GM19238 (cell line): ENCODE results near the gene FAM3A.
"Not testable (repeated sequence)": the region's sequence is repeated elsewhere in the genome, so short reads cannot be mapped to it uniquely, and the experiment has no call there.

ENCODE experiments used
- DNase-seq: peaks from one replicate; pipeline ENCODE4 v3.0.0; 2011; ENCODE audit warnings: low spot score; ENCODE audit not compliant: insufficient read length

Gene FAM3A, protein sequence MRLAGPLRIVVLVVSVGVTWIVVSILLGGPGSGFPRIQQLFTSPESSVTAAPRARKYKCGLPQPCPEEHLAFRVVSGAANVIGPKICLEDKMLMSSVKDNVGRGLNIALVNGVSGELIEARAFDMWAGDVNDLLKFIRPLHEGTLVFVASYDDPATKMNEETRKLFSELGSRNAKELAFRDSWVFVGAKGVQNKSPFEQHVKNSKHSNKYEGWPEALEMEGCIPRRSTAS

DNA sequence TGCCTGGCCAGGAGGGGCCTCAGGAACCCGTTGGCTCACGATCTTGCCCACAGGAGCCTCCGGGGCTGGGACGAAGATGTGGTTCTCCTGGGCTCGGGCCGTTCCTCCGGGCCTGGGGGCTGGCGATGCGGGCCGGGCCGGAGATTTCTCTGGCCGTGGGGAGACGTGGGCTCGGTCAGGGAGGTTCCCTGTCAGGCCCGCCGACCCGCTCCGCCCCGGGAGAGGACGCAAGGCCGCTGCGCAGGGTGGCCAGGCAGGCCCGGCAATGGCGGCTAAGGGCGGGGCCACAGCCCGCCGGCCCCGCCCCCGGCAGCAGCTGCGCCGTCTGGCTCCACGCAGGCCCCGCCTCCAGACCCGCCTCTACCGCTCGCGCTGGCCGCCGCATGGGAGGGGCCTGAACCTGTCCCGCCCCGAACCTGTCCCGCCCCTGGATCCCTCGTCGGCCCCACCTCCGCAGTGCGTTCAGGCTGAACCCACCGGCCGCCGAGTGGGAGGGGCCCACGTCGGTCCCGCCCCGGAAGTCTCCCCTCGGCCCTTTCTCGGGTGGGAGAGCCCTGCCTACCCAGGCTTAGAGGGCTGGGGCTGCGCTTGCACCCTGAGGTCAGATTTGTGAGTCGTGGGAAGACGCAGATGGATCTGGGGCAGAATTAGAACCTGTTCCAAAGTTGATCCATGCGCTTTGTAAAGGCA, at the start of gene FAM3A:
FAM3A (minus strand) TSS at position 267 of the 690 bp plus-strand sequence. CDS start 460 bp downstream, outside the sequence.
- DNase-seq: peak; percentile 70

DNA sequence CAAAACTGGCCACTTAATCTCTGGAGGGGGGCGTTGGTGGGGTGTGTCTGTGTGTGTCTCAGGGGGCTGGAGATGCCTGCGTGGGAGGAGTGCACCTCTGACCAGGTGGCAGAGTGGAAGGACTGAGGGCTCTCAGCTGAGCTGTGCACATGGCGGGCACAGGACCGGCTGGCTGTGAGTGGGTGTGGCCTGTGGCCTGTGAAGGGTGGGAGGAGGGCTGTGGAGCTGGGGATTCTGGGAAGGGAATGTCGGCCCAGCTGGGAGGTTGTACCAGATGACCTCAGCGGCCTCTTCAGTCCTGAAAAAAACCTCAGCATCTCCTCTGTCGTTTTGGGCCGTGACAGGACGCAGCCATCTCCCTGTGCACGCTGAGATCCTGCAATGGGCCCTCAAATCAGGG, 46.3 kb upstream of the FAM3A start:
- not testable (repeated sequence) for DNase-seq

DNA sequence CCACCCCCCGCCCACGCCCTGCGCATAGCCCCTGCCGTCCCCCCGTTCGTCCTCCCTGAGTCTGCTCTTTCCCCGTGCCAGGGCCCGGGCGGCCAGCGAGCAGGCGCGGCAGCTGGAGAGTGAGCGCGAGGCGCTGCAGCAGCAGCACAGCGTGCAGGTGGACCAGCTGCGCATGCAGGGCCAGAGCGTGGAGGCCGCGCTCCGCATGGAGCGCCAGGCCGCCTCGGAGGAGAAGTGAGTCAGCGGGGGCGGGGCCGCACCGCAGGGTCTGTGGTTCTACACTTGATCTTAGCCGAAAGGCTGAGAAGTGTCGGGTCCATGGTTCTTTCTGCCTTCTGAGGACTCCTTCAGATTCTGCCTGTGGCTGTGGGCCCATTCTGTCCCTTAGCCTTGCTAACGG, 44.3 kb upstream of the FAM3A start:
- DNase-seq: not testable (repeated sequence)

DNA sequence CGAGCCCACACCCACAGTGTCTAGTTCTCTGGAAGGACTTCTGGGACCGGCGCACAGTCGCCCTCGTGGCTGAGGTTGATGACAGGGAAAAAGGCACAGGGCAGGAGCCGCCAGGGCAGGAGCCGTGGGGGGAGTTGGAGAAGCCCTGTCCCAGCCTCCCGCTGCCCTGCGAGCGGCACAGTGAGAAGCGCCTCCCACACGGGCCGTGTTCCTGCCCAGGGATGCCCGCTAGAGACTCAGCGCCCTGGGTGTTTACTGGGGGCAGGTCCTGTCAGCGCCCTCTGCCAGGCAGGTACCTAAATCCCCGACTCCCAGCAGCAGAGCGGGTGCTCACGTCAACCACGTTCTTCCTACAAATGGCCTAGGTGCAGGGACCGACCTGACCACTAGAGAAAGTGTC, 42.9 kb upstream of the FAM3A start:
- not testable (repeated sequence) for DNase-seq

DNA sequence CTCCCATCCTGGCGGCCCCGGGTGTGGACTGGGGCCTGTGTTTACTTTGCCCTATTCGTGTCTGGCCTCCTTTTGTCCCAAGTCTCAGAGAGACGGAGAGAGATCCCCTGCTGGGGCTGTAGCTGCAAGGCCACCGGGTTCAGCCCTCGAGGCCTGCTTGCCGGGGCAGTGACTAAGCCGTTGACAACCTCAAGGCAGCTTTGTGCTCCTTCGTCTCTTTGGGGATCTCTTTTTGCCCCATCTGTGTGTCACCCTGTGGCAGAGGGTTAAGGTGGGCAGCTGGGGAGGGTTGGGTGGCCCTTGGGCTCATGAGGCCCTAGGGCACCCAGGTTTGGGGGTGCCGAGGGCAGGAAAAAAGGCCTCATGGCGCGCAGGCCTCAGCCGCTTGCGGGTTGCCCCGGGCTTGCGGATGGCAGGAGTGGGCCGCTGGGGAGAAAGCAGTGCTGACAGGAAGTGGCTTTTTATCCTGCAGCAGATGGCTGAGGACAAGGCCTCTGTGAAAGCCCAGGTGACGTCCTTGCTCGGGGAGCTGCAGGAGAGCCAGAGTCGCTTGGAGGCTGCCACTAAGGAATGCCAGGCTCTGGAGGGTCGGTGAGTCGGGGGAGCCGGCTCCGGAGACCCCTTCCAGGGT, 42.1 kb upstream of the FAM3A start:
- DNase-seq: not testable (repeated sequence)

DNA sequence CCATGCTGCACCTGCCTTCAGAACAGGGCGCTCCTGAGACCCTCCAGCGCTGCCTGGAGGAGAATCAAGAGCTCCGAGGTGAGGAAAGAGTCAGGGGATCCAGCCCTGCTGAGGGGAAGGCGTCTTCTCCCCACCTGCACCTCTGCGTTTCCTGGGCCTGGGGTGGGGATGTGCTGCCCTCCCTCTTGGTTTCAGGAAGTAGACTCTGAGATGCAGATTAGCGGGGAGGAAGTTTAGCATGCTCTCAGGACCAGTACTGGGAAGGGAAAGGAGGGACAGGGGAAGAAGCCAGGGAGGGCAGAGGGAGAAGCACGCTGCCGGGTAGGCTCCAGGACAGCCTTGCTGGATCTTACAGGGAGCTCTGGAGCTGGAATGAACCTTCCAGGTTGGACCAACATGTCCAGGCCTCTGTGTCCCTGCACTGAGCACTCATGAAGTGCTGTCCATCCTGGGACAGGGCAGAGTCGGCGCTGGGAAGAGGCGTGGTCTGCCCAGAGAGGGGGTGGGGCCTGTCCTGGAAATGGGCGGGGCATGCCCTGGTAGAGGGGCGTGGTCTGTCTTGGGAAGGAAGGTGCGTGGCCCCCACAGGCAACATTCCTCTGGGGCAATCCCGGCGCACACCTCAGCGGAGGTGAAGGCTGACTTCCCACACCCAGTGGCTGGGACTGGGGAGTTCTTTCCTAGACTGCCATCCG, 36.2 kb upstream of the FAM3A start:
- not testable (repeated sequence) for DNase-seq

DNA sequence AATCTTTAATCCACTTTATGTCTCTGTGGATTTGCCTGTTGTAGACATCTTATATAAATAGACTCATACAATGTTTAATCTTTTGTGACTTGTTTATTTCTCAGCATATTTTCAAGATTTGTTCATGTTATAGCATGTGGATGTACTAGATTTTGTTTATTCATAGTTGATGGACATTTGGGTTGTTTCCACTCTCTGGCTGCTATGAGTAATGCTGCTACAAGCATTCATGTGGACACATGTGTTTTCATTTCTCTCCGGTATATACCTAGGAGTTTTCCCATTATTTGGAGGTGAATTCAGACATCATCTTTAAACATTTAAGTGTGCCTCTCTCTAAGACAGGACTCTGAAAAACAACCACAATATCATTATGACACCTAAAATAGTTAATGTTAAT, 33.7 kb upstream of the FAM3A start:
- DNase-seq: no peak

DNA sequence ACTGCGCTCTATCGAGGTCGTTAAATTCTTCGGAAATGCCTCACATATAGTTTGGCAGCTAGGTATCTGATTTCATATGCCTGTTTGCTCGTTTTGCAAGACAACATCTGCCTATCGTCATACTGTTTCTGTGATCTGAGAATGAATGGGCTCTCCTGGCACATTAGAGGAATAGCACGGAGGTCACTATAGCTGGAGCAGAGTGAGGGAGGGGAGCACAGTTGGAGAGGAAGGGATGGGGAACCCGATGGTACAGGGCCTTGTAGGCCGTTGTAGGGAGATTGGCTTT, 31.9 kb upstream of the FAM3A start:
- DNase-seq: no peak

DNA sequence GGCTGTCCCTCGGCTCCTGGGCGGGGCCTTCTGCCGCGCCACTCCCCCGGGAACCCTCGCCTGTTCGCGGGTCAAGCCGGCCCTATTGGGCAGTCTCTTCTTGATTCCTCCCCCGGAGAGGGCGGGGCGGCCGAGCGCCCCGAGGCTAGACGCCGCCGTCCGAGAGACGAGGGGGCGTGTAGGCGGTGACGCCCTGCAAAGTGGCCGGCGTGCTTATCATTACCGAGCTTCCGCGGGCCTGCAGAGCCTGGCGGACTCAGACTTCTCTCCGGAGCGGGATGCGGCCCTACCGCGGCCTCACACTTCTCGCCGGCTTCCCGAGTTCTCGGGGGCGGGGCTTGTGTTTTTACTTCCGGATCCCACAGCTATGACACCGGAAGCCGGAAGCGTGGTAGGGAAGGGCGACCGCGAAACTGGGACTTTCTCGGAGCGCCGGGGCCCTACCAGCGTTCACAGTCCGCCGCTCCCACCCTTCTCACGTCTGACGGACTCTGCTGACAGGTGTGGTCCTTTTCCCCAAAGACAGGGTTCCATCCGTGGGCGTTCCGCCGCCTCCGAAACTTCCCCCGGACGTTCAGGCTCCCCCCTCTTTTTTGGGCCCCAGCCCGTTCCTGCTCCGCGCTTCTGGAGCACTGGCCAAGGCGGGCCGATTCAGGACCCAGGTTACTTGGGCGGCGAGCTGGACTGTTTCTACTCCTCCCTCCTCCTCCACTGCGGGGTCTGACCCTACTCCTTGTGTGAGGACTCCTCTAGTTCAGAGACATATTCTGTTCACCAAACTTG, 31.4 kb upstream of the FAM3A start, which contains the start of gene IKBKG:
IKBKG (plus strand) TSS at position 376 of the 783 bp plus-strand sequence. CDS start 4,383 bp downstream, outside the sequence.
- peak; percentile 82 for DNase-seq

DNA sequence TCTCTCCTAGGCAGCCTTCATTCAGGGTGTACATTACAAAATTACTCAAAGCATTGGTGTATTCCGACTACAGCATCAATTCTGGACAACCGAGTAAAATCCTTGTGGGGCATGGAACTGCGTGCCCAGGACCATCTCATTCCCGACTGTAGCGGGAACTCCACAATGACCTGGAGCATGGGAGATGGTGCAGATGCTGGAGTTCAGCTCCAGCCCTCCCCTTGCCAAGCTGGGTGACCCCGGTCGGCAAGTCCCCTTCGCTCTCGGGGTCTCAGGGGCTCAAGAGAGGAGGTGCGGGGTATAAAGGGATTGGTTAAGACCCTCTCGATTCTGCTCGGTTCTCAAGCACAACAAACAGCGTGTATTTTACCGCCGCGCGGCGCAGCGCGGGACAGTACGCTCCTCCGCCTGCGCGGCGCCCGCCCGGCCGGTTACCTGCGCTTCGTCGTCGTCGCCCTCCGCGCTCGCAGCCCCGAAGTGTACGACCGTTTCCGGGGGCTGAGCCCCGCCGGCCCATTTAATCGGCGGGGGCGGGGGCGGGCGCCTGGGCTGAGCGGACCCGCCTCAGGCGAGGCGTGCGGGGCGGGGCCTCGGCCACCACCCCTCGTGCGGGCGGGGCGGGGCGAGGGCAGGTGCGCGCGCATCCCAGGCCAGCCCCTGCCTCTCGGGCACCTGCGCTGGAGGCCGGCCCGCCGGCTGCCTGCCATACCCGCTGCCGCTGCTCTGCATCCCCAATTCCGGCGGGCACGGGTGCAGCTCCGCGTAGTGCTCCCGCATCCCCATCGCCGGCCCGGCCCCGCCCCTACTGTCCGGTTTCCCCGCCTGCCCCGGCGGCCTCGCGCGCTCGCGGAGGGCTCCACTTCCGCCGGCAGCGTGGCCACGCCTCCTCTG, 30.6 kb upstream of the FAM3A start, which contains the start of gene G6PD:
G6PD (minus strand) TSS at position 493 of the 891 bp plus-strand sequence. CDS start 691 bp downstream, outside the sequence.
- DNase-seq: peak; percentile 71

DNA sequence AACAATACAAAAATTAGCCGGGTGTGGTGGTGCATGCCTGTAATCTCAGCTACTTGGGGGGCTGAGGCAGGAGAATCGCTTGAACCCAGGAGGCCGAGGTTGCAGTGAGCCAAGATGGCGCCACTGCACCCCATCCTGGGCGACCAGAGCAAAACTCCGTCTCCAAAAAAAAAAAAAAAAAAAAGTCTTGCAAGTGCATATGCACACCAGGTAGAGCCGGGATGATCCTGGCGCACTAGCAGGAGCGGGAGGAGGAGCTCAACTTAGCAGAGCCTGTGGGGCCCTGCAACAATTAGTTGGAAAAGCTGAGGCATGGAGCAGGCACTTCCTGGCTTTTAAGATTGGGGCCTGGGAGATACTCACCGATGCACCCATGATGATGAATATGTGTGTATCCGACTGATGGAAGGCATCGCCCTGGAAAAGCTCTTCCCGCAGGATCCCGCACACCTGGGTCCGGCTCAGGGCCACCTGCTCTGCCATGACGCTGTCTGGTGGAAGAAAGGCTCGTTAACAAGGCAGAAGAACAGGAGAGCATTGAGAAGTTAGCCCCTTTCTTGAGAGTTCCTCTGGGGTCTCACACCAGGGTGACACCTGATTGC, 29.7 kb upstream of the FAM3A start:
- DNase-seq: no peak

DNA sequence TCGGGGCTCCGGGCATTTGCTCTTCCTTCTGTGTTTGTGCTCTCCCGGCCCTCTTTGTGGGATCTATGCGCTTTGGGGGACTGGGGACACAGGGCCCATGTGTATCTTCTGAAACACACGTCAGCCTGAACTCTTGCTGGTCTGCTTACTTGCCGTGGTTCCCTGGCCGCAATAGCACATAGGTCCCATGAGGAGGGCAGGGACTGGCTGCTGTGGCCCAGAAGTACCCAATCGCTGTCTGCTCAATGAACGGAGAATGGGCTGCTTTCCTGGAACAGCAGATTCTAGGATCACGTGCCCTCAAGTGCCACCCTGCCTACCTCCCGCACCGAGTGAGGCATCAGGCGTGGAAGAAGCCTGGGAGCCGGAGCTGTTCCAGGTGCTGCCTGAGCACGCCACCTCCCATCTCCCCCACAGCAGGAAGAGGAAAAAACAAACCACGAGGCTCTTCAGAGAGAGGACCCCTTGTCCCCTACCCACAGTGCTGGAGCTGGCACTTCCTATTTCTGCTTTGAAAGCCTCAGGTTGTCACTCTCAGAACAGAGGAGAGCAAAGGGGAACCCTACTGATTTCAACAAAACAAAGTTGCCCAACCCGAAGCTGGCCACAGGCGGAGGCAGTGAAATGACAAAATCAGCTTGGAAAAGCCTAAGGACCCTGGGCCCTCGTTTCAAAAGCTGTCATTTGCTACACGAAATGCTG, 26.8 kb upstream of the FAM3A start:
- no peak for DNase-seq

DNA sequence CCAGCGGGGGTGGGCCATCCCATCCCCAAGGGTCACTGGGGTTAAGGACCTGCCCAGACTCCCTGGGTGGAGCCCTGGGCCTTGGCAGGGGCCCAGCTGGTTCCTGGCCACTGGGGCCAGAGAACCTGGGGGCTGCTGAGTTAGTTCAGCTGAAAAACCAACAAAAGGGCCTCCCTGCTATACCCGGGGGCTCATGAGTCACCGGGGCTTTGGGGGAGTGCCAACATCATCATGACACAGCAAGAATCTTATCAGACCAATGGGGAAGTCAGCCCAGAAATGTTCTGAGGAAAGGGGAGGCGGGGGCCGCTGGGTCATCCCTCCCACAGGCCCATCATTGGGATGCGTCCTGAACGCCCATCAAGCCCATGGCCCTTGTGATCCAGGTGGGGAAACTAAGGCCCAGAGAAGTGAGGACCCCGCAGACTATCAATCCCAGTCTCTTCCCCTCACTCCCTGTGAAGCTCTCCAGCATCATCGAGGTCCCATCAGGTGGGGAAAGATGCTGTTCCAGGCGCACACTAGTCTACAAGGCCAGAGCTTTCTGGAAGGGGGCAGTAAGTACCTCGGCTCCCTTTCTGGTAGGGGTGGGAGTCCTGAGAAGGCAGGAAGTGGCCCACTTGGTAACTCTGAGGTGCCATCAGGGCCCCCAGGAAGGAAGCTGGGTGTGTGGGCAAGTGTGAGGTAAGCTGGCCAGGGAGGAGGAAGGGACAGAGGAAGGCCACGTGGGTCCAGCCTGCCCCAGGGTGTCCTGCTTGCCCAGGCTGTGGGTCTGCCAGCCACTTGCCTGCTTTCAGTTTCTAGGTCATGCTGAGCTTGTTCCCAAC, 26.1 kb upstream of the FAM3A start:
- no peak for DNase-seq

DNA sequence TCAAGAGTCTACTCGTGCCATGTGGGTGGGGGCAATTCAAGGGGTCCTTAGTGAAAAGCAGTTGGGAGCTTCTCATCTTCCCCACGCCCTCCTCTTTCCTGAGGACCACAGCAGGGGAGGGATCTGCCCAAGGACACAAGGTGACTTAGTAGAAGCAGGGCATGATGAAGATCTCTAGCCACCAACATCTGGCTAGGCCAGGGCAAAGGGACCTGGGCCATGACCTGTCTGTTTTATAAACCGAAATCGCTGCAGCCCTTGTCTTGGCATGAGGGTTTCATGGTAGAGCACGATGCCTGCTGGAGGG, 25.5 kb upstream of the FAM3A start:
- no peak for DNase-seq

DNA sequence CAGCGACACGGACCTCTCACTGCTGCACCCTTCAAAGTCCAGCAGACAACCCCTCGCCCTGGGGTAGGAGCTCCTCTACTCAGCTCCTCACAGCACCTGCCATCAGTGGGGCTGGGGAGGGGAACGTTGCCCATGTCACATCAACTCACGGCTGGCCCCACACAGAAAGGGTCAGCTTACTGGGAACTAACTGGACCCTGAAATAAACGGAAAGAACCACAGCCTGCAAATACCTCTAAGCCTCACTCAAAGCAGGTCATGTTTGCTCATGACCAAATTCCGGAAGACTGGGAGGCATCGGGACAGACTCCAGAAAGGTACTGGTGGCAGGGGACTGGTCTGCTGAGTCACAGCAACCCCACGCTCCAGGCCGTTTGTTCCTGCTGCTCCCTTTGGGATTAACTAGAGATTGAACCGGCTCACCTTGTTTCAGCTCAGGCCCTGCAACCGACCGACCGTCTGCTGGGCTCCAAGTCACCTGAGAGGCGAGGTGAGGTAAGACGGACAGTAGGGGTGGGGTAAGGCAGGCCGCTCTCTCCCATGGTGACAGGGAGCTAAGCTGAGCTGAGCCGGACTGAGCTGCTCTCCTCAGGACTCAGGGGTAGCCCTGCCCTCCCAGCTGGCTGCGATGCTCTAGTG, 25.0 kb upstream of the FAM3A start:
- DNase-seq: no peak

DNA sequence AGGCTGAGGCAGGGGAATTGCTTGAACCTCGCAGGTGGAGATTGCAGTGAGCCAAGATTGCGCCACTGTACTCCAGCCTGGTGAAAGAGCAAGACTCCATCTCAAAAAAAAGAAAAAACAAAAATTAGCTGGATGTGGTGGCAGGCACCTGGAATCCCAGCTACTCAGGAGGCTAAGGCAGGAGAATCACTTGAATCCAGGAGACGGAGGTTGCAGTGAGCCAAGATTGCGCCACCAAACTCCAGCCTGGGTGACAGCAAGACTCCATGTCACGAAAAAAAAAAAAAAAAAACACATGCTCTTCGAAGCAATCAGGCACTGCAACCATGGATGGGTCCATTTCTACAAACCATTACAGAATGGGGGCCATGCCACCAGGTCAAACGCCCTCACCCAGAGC, 24.3 kb upstream of the FAM3A start:
- DNase-seq: not testable (repeated sequence)

DNA sequence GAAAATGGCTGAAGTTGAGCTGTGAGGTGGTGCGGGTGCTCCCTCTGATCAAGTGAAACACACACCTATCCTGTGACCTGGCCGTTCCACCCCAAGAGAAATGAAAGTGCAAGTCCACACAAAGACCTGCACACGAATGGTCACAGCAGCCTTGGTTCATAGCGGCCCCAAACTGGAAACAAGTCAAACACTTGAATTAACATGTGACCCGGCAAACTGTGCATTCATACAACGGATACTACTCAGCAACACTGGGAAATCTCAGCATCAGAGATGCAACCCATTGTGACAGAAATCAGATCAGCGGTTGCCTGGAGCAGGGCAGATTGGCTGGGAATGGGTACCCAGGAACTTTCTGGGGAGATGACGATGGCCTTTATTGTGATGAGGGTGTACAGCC, 23.0 kb upstream of the FAM3A start:
- no peak for DNase-seq

DNA sequence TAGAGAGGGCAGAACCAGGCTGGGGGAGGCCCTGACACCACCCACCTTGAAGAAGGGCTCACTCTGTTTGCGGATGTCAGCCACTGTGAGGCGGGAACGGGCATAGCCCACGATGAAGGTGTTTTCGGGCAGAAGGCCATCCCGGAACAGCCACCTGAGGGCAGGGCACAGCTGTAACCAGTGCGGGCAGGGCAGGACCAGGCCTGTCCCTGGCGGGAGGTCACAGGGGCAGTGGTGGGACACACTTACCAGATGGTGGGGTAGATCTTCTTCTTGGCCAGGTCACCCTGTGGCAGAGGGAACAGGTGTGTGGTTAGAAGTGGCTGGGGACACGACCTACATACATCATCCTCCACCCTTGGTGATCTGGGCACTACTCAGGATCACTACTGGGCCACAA, 19.9 kb upstream of the FAM3A start:
- DNase-seq: no peak
